Mesenchymal stem cell (in vitro differentiated cells and primary cell): ENCODE measurements around the gene GIMAP8.

Experiments used
- DNase-seq: peaks from one replicate; pipeline ENCODE4 v3.0.0-alpha.2; 2013
- H2AFZ ChIP-seq: one replicate; pipeline ENCODE4 v1.6.1; 2013; ENCODE audit warnings: low read depth, mild to moderate bottlenecking, control low read depth, inconsistent platforms, low read length, moderate library complexity
- H2AK5ac ChIP-seq: 2 replicates; pipeline ENCODE4 v1.6.1; 2013; ENCODE audit warnings: low read length, moderate library complexity, mild to moderate bottlenecking, inconsistent platforms; ENCODE audit not compliant: severe bottlenecking
- H2BK120ac ChIP-seq: one replicate; pipeline ENCODE4 v1.6.1; 2013; ENCODE audit warnings: low read depth, mild to moderate bottlenecking, inconsistent platforms, low read length, moderate library complexity
- H2BK12ac ChIP-seq, 2 experiments: one replicate each; pipeline ENCODE4 v1.6.1; 2013; ENCODE audit warnings: inconsistent platforms in 2 of 2, low read length in 2 of 2, mild to moderate bottlenecking in 2 of 2, moderate library complexity in 2 of 2, control low read depth in 1 of 2
- H2BK15ac ChIP-seq: one replicate; pipeline ENCODE4 v1.6.1; 2013; ENCODE audit warnings: mild to moderate bottlenecking, low read depth, inconsistent platforms; ENCODE audit not compliant: poor library complexity, severe bottlenecking
- H2BK5ac ChIP-seq: 2 replicates; pipeline ENCODE4 v1.6.1; 2013; ENCODE audit warnings: low read depth, mild to moderate bottlenecking, low read length, control low read depth, inconsistent platforms; ENCODE audit not compliant: poor library complexity, severe bottlenecking
- H3K14ac ChIP-seq, 2 experiments: one replicate each; pipeline ENCODE4 v1.6.1; 2013; ENCODE audit warnings: inconsistent platforms in 2 of 2, low read length in 2 of 2, control low read depth in 1 of 2, mild to moderate bottlenecking in 1 of 2, moderate library complexity in 1 of 2
- H3K18ac ChIP-seq, 2 experiments: one replicate each; pipeline ENCODE4 v1.6.1; 2013; ENCODE audit warnings: inconsistent platforms in 2 of 2, low read length in 2 of 2, control low read depth in 1 of 2, low read depth in 1 of 2, mild to moderate bottlenecking in 1 of 2
- H3K23ac ChIP-seq, 2 experiments: one replicate each; pipeline ENCODE4 v1.6.1; 2013; ENCODE audit warnings: inconsistent platforms in 2 of 2, low read length in 2 of 2, mild to moderate bottlenecking in 2 of 2, moderate library complexity in 2 of 2, control low read depth in 1 of 2
- H3K27ac ChIP-seq: 2 replicates; pipeline ENCODE4 v1.5.1; 2013; ENCODE audit warnings: mild to moderate bottlenecking, moderate library complexity, low read length, control low read depth, inconsistent platforms; ENCODE audit not compliant: poor library complexity, severe bottlenecking
- H3K27me3 ChIP-seq, 2 experiments: 2 replicates each; pipeline versions ENCODE4 v1.6.1 to v1.7.0; 2013; ENCODE audit warnings: low read length in 2 of 2, mild to moderate bottlenecking in 2 of 2, moderate library complexity in 2 of 2, control low read depth in 1 of 2, inconsistent platforms in 1 of 2; ENCODE audit not compliant: control insufficient read depth in 1 of 2, insufficient read depth in 1 of 2
- H3K36me3 ChIP-seq, 2 experiments: 2 replicates each; pipeline versions ENCODE4 v1.6.1 to v1.7.0; 2013; ENCODE audit warnings: low read length in 2 of 2, control low read depth in 1 of 2, inconsistent platforms in 1 of 2, low read depth in 1 of 2, mild to moderate bottlenecking in 1 of 2; ENCODE audit not compliant: insufficient read depth in 2 of 2, control insufficient read depth in 1 of 2
- H3K4ac ChIP-seq, 2 experiments: one replicate each; pipeline ENCODE4 v1.6.1; 2013; ENCODE audit warnings: inconsistent platforms in 2 of 2, low read length in 2 of 2, mild to moderate bottlenecking in 2 of 2, moderate library complexity in 2 of 2, control low read depth in 1 of 2, low read depth in 1 of 2
- H3K4me1 ChIP-seq: 2 replicates; pipeline ENCODE4 v1.6.1; 2013; ENCODE audit warnings: low read depth, low read length, control low read depth; ENCODE audit not compliant: control insufficient read depth, insufficient read depth
- H3K4me2 ChIP-seq: 2 replicates; pipeline ENCODE4 v1.6.1; 2013; ENCODE audit warnings: low read length, mild to moderate bottlenecking, inconsistent platforms; ENCODE audit not compliant: poor library complexity, severe bottlenecking
- H3K4me3 ChIP-seq, 2 experiments: 2 replicates each; pipeline versions ENCODE4 v1.5.1 to v1.7.0; 2013; ENCODE audit warnings: low read length in 2 of 2, mild to moderate bottlenecking in 2 of 2, control low read depth in 1 of 2, low read depth in 1 of 2; ENCODE audit not compliant: insufficient read depth in 1 of 2
- H3K79me1 ChIP-seq: replicated peaks from 2 replicates; pipeline ENCODE4 v1.6.1; 2013; ENCODE audit warnings: mild to moderate bottlenecking, control low read depth, low read length, inconsistent platforms; ENCODE audit not compliant: poor library complexity, severe bottlenecking
- H3K9ac ChIP-seq: 2 replicates; pipeline ENCODE4 v1.7.0; 2013; ENCODE audit warnings: mild to moderate bottlenecking, low read length, moderate library complexity
- H3K9me3 ChIP-seq: 2 replicates; pipeline ENCODE4 v1.7.0; 2013; ENCODE audit warnings: mild to moderate bottlenecking, low read length; ENCODE audit not compliant: control insufficient read depth
- H4K8ac ChIP-seq: one replicate; pipeline ENCODE4 v1.6.1; 2013; ENCODE audit warnings: inconsistent platforms, mild to moderate bottlenecking, low read length, moderate library complexity
- H4K91ac ChIP-seq: one replicate; pipeline ENCODE4 v1.6.1; 2013; ENCODE audit warnings: mild to moderate bottlenecking, low read length, inconsistent platforms
- WGBS: methylation state at CpG from one replicate; pipeline ENCODE4 v1.1.7; 2013; ENCODE audit warnings: mixed read lengths; 5-methylcytosine and 5-hydroxymethylcytosine counted together

GIMAP8 gene

DNA sequence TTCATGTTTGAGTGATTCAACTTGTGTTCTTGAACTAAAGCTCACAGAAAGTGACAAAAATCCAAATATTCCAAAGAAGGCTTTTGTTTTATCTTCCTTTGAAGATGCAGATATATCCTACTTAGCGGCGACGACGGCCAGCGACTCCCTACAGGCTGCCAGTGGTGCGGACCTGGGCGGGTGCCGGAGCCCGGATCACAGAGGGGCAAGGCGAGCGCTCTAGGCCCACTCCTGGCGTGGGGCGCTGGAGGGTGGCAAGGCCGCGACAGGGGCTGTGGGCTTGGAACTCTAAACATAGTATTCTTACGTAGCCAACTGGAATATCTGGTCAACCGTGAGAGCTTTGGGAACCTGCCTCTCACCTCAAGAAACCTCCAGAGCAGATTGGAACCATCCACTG lies 63.3 kb downstream of the GIMAP8 start:
- Histone ChIP-seq H3K23ac (no peak overlapping the region), H3K4me1 (no peaks in the 10 kb centered on the region), H3K4me3 (no peak overlapping the region), H3K4ac (no peak overlapping the region), H3K4me2 (no peak overlapping the region), H2AFZ (no peak overlapping the region), H3K79me1 (no peaks in the 10 kb centered on the region), H3K36me3 (no peaks in the 10 kb centered on the region), H2BK15ac (no peak overlapping the region), H3K27me3 (no peaks in the 10 kb centered on the region), H2BK12ac (no peak overlapping the region), H3K18ac (no peak overlapping the region), H4K8ac (no peak overlapping the region), H4K91ac (no peak overlapping the region), H2BK120ac (no peak overlapping the region), H3K14ac (no peak overlapping the region), H3K9me3 (peaks cover 3% of the 10 kb centered on the region), H2AK5ac (no peak overlapping the region), H3K9ac (no peak overlapping the region), H2BK5ac (no peak overlapping the region), H3K27ac (no peak overlapping the region)
- no peak for DNase-seq
- WGBS, result 91% methylated on average over 17 of the region's 17 CpGs

GRCh38 chr7:150514748-150515222 lies 64.4 kb downstream of the GIMAP8 start, which contains the start of gene GIMAP7:
Gene GIMAP7, plus strand, starts transcription at chr7:150514872. Its CDS starts 5,103 bp downstream, at chr7:150519975.
- Histone ChIP-seq H3K4ac (no peak within 1 kb of the TSS), H3K18ac (no peak within 1 kb of the TSS)
- WGBS, result 65% methylated on average over 3 of the region's 3 CpGs

GRCh38 chr7:150515248-150516147 lies 65.1 kb downstream of the GIMAP8 start:
- no peak overlapping the region for H2BK15ac ChIP-seq
- no peaks in the 10 kb centered on the region for H3K79me1 ChIP-seq
- 67% methylated on average over 10 of the region's 11 CpGs for whole genome bisulfite sequencing
- H3K4ac ChIP-seq, result no peak overlapping the region
- no peak overlapping the region for H2AK5ac ChIP-seq
- H3K9ac ChIP-seq, result no peak overlapping the region
- H3K9me3 ChIP-seq, result peaks cover 3% of the 10 kb centered on the region
- no peak overlapping the region for H2BK120ac ChIP-seq
- no peak overlapping the region for H2BK5ac ChIP-seq
- no peak overlapping the region for H3K14ac ChIP-seq
- H3K27me3 ChIP-seq, result no peaks in the 10 kb centered on the region
- no peak overlapping the region for H3K4me2 ChIP-seq
- no peaks in the 10 kb centered on the region for H3K4me1 ChIP-seq
- H2AFZ ChIP-seq, result no peak overlapping the region
- no peaks in the 10 kb centered on the region for H3K36me3 ChIP-seq
- no peak overlapping the region for H2BK12ac ChIP-seq
- no peak overlapping the region for H4K8ac ChIP-seq
- no peak overlapping the region for H4K91ac ChIP-seq
- H3K27ac ChIP-seq, result no peak overlapping the region
- no peak for DNase-seq
- H3K23ac ChIP-seq, result no peak overlapping the region
- H3K18ac ChIP-seq, result no peak overlapping the region
- no peak overlapping the region for H3K4me3 ChIP-seq

More at GRCh38 chr7:150514748-150515222, 64.4 kb downstream of the GIMAP8 start, which contains the start of gene GIMAP7:
- no peak within 1 kb of the TSS for H2BK15ac ChIP-seq
- H3K4me1 ChIP-seq, result no peaks in the 10 kb centered on the region
- no peak within 1 kb of the TSS for H4K8ac ChIP-seq
- peaks cover 3% of the 10 kb centered on the region for H3K9me3 ChIP-seq
- no peaks in the 10 kb centered on the region for H3K27me3 ChIP-seq
- H3K4me2 ChIP-seq, result no peak within 1 kb of the TSS
- H2AK5ac ChIP-seq, result no peak within 1 kb of the TSS
- H3K36me3 ChIP-seq, result no peaks in the 10 kb centered on the region
- H3K9ac ChIP-seq, result no peak within 1 kb of the TSS
- H2BK120ac ChIP-seq, result no peak within 1 kb of the TSS
- H2AFZ ChIP-seq, result no peak within 1 kb of the TSS
- no peak for DNase-seq
- H3K79me1 ChIP-seq, result no peaks in the 10 kb centered on the region
- H4K91ac ChIP-seq, result no peak within 1 kb of the TSS
- no peak within 1 kb of the TSS for H3K27ac ChIP-seq
- no peak within 1 kb of the TSS for H2BK12ac ChIP-seq
- no peak within 1 kb of the TSS for H3K23ac ChIP-seq
- H3K4me3 ChIP-seq, result no peak within 1 kb of the TSS
- H3K14ac ChIP-seq, result no peak within 1 kb of the TSS
- H2BK5ac ChIP-seq, result no peak within 1 kb of the TSS

- no peak overlapping the region for H2BK5ac ChIP-seq
- no peak overlapping the region for H3K23ac ChIP-seq
- no peak overlapping the region for H3K14ac ChIP-seq
- H3K4me1 ChIP-seq, result no peaks in the 10 kb centered on the region
- no peaks in the 10 kb centered on the region for H3K36me3 ChIP-seq
- no peak overlapping the region for H2BK15ac ChIP-seq
- WGBS, result no CpG with 5 or more reads among the region's 1 CpG
- H2BK120ac ChIP-seq, result no peak overlapping the region
- no peak for DNase-seq
- no peak overlapping the region for H3K9ac ChIP-seq
- no peak overlapping the region for H3K27ac ChIP-seq
- H2AFZ ChIP-seq, result no peak overlapping the region
- no peaks in the 10 kb centered on the region for H3K79me1 ChIP-seq
- H3K18ac ChIP-seq, result no peak overlapping the region
- no peak overlapping the region for H2AK5ac ChIP-seq
- no peak overlapping the region for H4K8ac ChIP-seq
- no peak overlapping the region for H3K4ac ChIP-seq
- H3K9me3 ChIP-seq, result peaks cover 3% of the 10 kb centered on the region
- no peak overlapping the region for H2BK12ac ChIP-seq
- H3K4me3 ChIP-seq, result no peak overlapping the region
- H4K91ac ChIP-seq, result no peak overlapping the region
- no peak overlapping the region for H3K4me2 ChIP-seq
- H3K27me3 ChIP-seq, result no peaks in the 10 kb centered on the region
These were observed 66.7 kb downstream of the GIMAP8 start for GRCh38 chr7:150516956-150517745.
